Upper lobe of left lung (tissue), 4 donors: ENCODE results near the gene SAMD4A.

Experiments
- CTCF ChIP-seq, 6 experiments: fragments of 450-650 bp in 4 of 6; fragments of 200-600 bp in 2 of 6; sonication (generic) in 2 of 6; IDR thresholded peaks; one replicate each; pipeline ENCODE4 v1.5.1; 2016 to 2019; ENCODE audit warnings: antibody characterized with exemption in 6 of 6
- EP300 ChIP-seq, 4 donors: sonication (generic); formaldehyde crosslinking; IDR thresholded peaks; one replicate each; pipeline ENCODE4 v1.5.1; 2017; ENCODE audit warnings: antibody characterized with exemption in 4 of 4, control low read depth in 2 of 4

DNA sequence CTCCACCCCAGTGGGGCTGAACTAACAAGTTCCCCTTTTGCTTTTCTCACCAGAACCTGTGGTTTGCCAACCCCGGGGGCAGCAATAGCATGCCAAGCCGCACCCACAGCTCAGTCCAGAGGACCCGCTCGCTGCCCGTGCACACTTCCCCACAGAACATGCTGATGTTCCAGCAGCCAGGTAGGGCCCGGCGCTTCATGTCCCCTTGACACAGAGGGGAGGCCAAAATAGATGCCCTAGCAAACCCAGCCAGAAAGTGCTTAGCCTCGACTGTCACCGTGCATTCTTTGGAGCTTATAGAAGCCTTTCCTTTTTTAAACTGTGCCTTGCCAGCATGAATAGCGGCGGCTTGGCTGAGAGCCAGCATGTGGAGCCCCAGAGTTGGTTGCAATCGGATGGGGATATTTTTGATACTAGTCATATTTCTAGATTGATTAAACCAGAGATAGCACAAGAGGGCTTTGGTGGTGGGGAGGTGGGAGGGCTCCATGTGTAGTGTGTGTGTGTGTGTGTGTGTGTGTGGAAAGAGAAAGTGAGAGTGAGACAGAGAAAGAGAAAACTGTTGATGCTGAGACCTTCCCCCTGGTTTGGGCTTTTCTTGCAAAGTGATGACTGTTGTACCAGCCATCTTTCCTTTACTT, 209.6 kb downstream of the SAMD4A start:
- TF ChIP-seq EP300 (IDR thresholded peaks at IDR 0.05) (no peak), CTCF (IDR thresholded peaks at IDR 0.05) (no peak)
